Upper lobe of left lung (tissue), 4 donors: ENCODE results near the gene OPCML.

Experiments used
- CTCF ChIP-seq, 6 experiments: fragments of 450-650 bp in 4 of 6; fragments of 200-600 bp in 2 of 6; sonication (generic) in 2 of 6; IDR thresholded peaks; one replicate each; pipeline ENCODE4 v1.5.1; 2016 to 2019; ENCODE audit warnings: antibody characterized with exemption in 6 of 6
- POLR2AphosphoS5 ChIP-seq, 2 donors: sonication (generic); formaldehyde crosslinking; IDR thresholded peaks; one replicate each; pipeline ENCODE4 v1.5.1; 2017; ENCODE audit warnings: antibody characterized with exemption in 2 of 2

- TF ChIP-seq CTCF (IDR thresholded peaks at IDR 0.05), result no peak
- no peak for TF ChIP-seq POLR2AphosphoS5 (IDR thresholded peaks at IDR 0.05)
These were observed 178.2 kb downstream of the OPCML start for GRCh38 chr11:133354069-133354468.
